Measurements from ENCODE around the gene ST6GALNAC1.

DNA sequence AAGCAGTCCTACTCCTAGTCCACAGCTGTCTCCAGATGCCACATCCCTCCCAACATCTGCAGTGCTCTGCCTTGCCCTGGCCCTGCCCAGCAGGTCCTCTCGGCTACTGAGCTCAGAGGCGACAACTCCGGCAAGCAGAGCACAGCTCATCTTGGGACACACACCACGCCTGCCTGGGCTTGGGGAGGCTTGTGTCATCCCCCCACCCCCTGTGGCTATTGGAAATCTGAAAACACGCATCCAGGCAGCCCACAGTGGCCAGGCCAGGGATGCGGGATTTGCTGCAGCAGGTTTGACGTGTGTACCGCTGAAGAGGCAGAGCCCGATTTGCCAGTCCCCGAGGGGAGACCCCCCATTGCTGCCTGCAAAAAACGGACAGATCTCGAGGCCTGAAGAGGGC, 41.8 kb upstream of the ST6GALNAC1 start:
- TF ChIP-seq EZH2 (IDR thresholded peaks at IDR 0.05) = no peak
- no peak for TF ChIP-seq SP1 (IDR thresholded peaks at IDR 0.05; ENCODE audit: low read depth)
- TF ChIP-seq, protein P1, sequence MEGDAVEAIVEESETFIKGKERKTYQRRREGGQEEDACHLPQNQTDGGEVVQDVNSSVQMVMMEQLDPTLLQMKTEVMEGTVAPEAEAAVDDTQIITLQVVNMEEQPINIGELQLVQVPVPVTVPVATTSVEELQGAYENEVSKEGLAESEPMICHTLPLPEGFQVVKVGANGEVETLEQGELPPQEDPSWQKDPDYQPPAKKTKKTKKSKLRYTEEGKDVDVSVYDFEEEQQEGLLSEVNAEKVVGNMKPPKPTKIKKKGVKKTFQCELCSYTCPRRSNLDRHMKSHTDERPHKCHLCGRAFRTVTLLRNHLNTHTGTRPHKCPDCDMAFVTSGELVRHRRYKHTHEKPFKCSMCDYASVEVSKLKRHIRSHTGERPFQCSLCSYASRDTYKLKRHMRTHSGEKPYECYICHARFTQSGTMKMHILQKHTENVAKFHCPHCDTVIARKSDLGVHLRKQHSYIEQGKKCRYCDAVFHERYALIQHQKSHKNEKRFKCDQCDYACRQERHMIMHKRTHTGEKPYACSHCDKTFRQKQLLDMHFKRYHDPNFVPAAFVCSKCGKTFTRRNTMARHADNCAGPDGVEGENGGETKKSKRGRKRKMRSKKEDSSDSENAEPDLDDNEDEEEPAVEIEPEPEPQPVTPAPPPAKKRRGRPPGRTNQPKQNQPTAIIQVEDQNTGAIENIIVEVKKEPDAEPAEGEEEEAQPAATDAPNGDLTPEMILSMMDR (IDR thresholded peaks at IDR 0.05 in 2 of 3, conservative IDR thresholded peaks at IDR 0.05 in 1 of 3; ENCODE audit: borderline replicate concordance in 1 of 3, insufficient read depth in 1 of 3, low read depth in 2 of 3, low read length in 2 of 3) = no peak
- no peak for TF ChIP-seq POLR2A (IDR thresholded peaks at IDR 0.05; ENCODE audit: borderline replicate concordance, extremely low read depth, insufficient read depth, insufficient read length)

Data from HCT116 (cell line).